GM18505 (cell line): ENCODE data around the gene SLC22A23.

Experiments used
- ATAC-seq: cut with Tn5 transposase; IDR thresholded peaks from one replicate; pipeline ENCODE4 v1.9.1; 2021; ENCODE audit not compliant: unreplicated experiment
- POLR2A ChIP-seq: IDR thresholded peaks from 4 replicates; pipeline ENCODE4 v1.6.1; 2011; ENCODE audit warnings: borderline replicate concordance; ENCODE audit not compliant: insufficient read depth, insufficient read length; ENCODE audit errors: extremely low read depth

The SLC22A23 gene

GRCh38 chr6:3267162-3267561 lies 189.7 kb downstream of the SLC22A23 start:
- no peak for TF ChIP-seq POLR2A

GRCh38 chr6:3266170-3266569 lies 190.7 kb downstream of the SLC22A23 start:
- no peak for ATAC-seq
- no peak for TF ChIP-seq POLR2A

More at GRCh38 chr6:3267162-3267561, 189.7 kb downstream of the SLC22A23 start:
- no peak for ATAC-seq

GRCh38 chr6:3265671-3266070 lies 191.2 kb downstream of the SLC22A23 start:
- ATAC-seq, result no peak
- no peak for TF ChIP-seq POLR2A

- no peak for ATAC-seq
Observed at GRCh38 chr6:3264356-3264755, 192.5 kb downstream of the SLC22A23 start.

GRCh38 chr6:3263096-3263495 lies 193.8 kb downstream of the SLC22A23 start:
- no peak for ATAC-seq
- no peak for TF ChIP-seq POLR2A

More at GRCh38 chr6:3264356-3264755, 192.5 kb downstream of the SLC22A23 start:
- TF ChIP-seq POLR2A, result no peak

GRCh38 chr6:3261921-3262320 lies 194.9 kb downstream of the SLC22A23 start:
- TF ChIP-seq POLR2A, result no peak
- ATAC-seq, result no peak

GRCh38 chr6:3261518-3261820 lies 195.4 kb downstream of the SLC22A23 start:
- no peak for TF ChIP-seq POLR2A
- ATAC-seq, result no peak

GRCh38 chr6:3260772-3261517 lies 195.9 kb downstream of the SLC22A23 start:
- no peak for ATAC-seq
- no peak for TF ChIP-seq POLR2A

- ATAC-seq, result no peak
- TF ChIP-seq POLR2A, result no peak
Observed at GRCh38 chr6:3260296-3260695, 196.6 kb downstream of the SLC22A23 start.

GRCh38 chr6:3259491-3259958 lies 197.3 kb downstream of the SLC22A23 start:
- TF ChIP-seq POLR2A, result no peak

GRCh38 chr6:3258720-3259490 lies 197.9 kb downstream of the SLC22A23 start, which contains the start of gene PSMG4:
Gene PSMG4 (plus strand): TSS chr6:3258947. CDS start chr6:3259023, 76 bp downstream.
- TF ChIP-seq POLR2A, result peak; percentile 62
- peak; percentile 75 for ATAC-seq

More at GRCh38 chr6:3259491-3259958, 197.3 kb downstream of the SLC22A23 start:
- peak; percentile 24 for ATAC-seq

- TF ChIP-seq POLR2A, result no peak
Observed at GRCh38 chr6:3258201-3258600, 198.6 kb downstream of the SLC22A23 start.

GRCh38 chr6:3253597-3253961 lies 203.3 kb downstream of the SLC22A23 start:
- TF ChIP-seq POLR2A, result no peak
- no peak for ATAC-seq

More at GRCh38 chr6:3258201-3258600, 198.6 kb downstream of the SLC22A23 start:
- ATAC-seq, result no peak
